SK-N-SH (cell line): ENCODE measurements around the gene RPS26. TPM values are rescaled to one million over a fixed set of nuclear protein-coding genes. Genes with fewer than 3 reads are reported as not detected.

Experiments
- CTCF ChIA-PET: fragments of 300-600, 350-600 bp; formaldehyde crosslinking; extraction: SDS; loops from one replicate; lab custom pipeline; 2021; lab: Yijun Ruan, JAX
- POLR2A ChIA-PET: fragments of 350-600 bp; sonication (Branson Sonifier 250); formaldehyde crosslinking; extraction: SDS; loops from one replicate; lab custom pipeline; 2020; ENCODE audit warnings: antibody characterized with exemption, inconsistent platforms; lab: Yijun Ruan, JAX
- DNase-seq: peaks from one replicate; pipeline ENCODE4 v3.0.0; 2012
- H2AFZ ChIP-seq: fragments of 200-600 bp; sonication (generic); 2 replicates; pipeline ENCODE4 v1.8.1; 2016; ENCODE audit warnings: antibody characterized with exemption, mild to moderate bottlenecking, low read depth
- H3F3A ChIP-seq: fragments of 200-600 bp; sonication (generic); replicated peaks from 2 replicates; pipeline ENCODE3; 2016; ENCODE audit warnings: antibody characterized with exemption, mild to moderate bottlenecking; ENCODE audit not compliant: insufficient read depth
- H3K27ac ChIP-seq, 2 experiments: fragments of 200-500 bp in 1 of 2; fragments of 200-600 bp in 1 of 2; sonication (Bioruptor generic) in 1 of 2; sonication (generic), shearing (Covaris generic) in 1 of 2; 2 replicates each; pipeline versions ENCODE4 v1.5.1 to v1.6.1; 2014 to 2016; ENCODE audit warnings: low read depth in 2 of 2, inconsistent platforms in 1 of 2, low read length in 1 of 2, mild to moderate bottlenecking in 1 of 2, mixed read lengths in 1 of 2
- H3K27me3 ChIP-seq: fragments of 200-600 bp; sonication (generic), shearing (Covaris generic); 2 replicates; pipeline ENCODE4 v1.6.1; 2016; ENCODE audit warnings: mixed run types; ENCODE audit not compliant: insufficient read depth
- H3K36me3 ChIP-seq, 2 experiments: fragments of 200-500 bp in 1 of 2; fragments of 200-600 bp in 1 of 2; sonication (Bioruptor generic) in 1 of 2; sonication (generic) in 1 of 2; replicated peaks in 1 of 2; 2 replicates each; pipeline versions ENCODE3 to v1.5.1; 2014 to 2016; ENCODE audit warnings: low read length in 1 of 2, mild to moderate bottlenecking in 1 of 2; ENCODE audit not compliant: insufficient read depth in 2 of 2, control insufficient read depth in 1 of 2
- H3K4me1 ChIP-seq, 2 experiments: fragments of 200-500 bp in 1 of 2; fragments of 200-600 bp in 1 of 2; sonication (Bioruptor generic) in 1 of 2; sonication (generic), shearing (Covaris generic) in 1 of 2; 2 replicates each; pipeline versions ENCODE4 v1.5.1 to v1.6.1; 2014 to 2016; ENCODE audit warnings: low read depth in 1 of 2, low read length in 1 of 2, mixed run types in 1 of 2; ENCODE audit not compliant: insufficient read depth in 2 of 2, control insufficient read depth in 1 of 2
- H3K4me2 ChIP-seq: fragments of 200-600 bp; sonication (generic), shearing (Covaris generic); 2 replicates; pipeline ENCODE4 v1.6.1; 2017; ENCODE audit warnings: mixed run types
- H3K4me3 ChIP-seq, 2 experiments: fragments of 200-500 bp in 1 of 2; fragments of 200-600 bp in 1 of 2; sonication (Bioruptor generic) in 1 of 2; sonication (generic), shearing (Covaris generic) in 1 of 2; 2 replicates each; pipeline versions ENCODE4 v1.5.1 to v1.8.1; 2014 to 2016; ENCODE audit warnings: low read depth in 2 of 2, inconsistent platforms in 1 of 2, low read length in 1 of 2, mild to moderate bottlenecking in 1 of 2, mixed read lengths in 1 of 2, moderate library complexity in 1 of 2
- H3K79me2 ChIP-seq: fragments of 200-600 bp; sonication (generic); 2 replicates; pipeline ENCODE4 v1.8.1; 2017; ENCODE audit warnings: mild to moderate bottlenecking; ENCODE audit not compliant: insufficient read depth
- H3K9ac ChIP-seq: fragments of 200-600 bp; sonication (generic); 2 replicates; pipeline ENCODE4 v1.6.1; 2017; ENCODE audit warnings: mixed run types
- H3K9me2 ChIP-seq: fragments of 200-600 bp; sonication (generic); 2 replicates; pipeline ENCODE4 v1.6.1; 2017; ENCODE audit warnings: mixed run types
- H3K9me3 ChIP-seq: fragments of 200-600 bp; sonication (generic); 2 replicates; pipeline ENCODE4 v1.6.1; 2017; ENCODE audit warnings: mixed run types, mild to moderate bottlenecking, moderate library complexity
- H4K20me1 ChIP-seq: fragments of 200-600 bp; sonication (generic); 2 replicates; pipeline ENCODE4 v1.6.1; 2017; ENCODE audit warnings: mild to moderate bottlenecking, mixed run types; ENCODE audit not compliant: insufficient read depth
- ELF1 ChIP-seq: IDR thresholded peaks from 2 replicates; pipeline ENCODE4 v1.4.0; 2012
- FOSL2 ChIP-seq: IDR thresholded peaks from 2 replicates; pipeline ENCODE4 v1.4.0; 2012; ENCODE audit warnings: low read depth, mild to moderate bottlenecking, moderate library complexity, borderline replicate concordance
- FOXJ3 ChIP-seq: sonication (generic); formaldehyde crosslinking; IDR thresholded peaks from 2 replicates; pipeline ENCODE4 v1.5.1; 2020; ENCODE audit warnings: mild to moderate bottlenecking, missing genetic modification reagents
- IRF3 ChIP-seq: fragments of 150-350 bp; IDR thresholded peaks from 2 replicates; pipeline ENCODE4 v1.6.1; 2016; ENCODE audit warnings: mild to moderate bottlenecking, low read depth, low read length
- JUND ChIP-seq: IDR thresholded peaks from 2 replicates; pipeline ENCODE4 v1.4.0; 2012
- MEF2A ChIP-seq: IDR thresholded peaks from 2 replicates; pipeline ENCODE4 v1.4.0; 2012; ENCODE audit warnings: low read depth, borderline replicate concordance
- RAD21 ChIP-seq: IDR thresholded peaks from 2 replicates; pipeline ENCODE4 v1.6.1; 2012; ENCODE audit warnings: mild to moderate bottlenecking, low read length
- USF1 ChIP-seq: IDR thresholded peaks from 2 replicates; pipeline ENCODE4 v1.4.0; 2012; ENCODE audit warnings: low read depth, borderline replicate concordance
- WGBS: methylation state at CpG from one replicate; pipeline ENCODE4 v1.1.6; 2017; ENCODE audit warnings: low lambda C conversion rate; 5-methylcytosine and 5-hydroxymethylcytosine counted together
- polyA plus RNA-seq, 3 experiments: library from polyadenylated mRNA; depleted of rRNA; stranded (reverse); fragments of >200 nt; gene quantifications; 2 replicates each; pipeline ENCODE4 v1.2.3, GENCODE V29; 2012

Gene RPS26
- polyA plus RNA-seq, 1 of the 3 experiments (the other 2 are of a cell fraction): 1,500 TPM

GRCh38 chr12:56018356-56018755 is 23.4 kb upstream of the RPS26 start:
- no peak for TF ChIP-seq JUND
- TF ChIP-seq USF1: no peak
- Histone ChIP-seq H3K79me2 (no peaks in the 10 kb centered on the region), H3K9me2 (no peaks in the 10 kb centered on the region), H2AFZ (no peak overlapping the region), H3K27me3 (no peaks in the 10 kb centered on the region), H3K4me2 (no peak overlapping the region), H3F3A (no peaks in the 10 kb centered on the region), H3K9ac (no peak overlapping the region), H3K27ac (no peak overlapping the region), H3K9me3 (no peaks in the 10 kb centered on the region), H3K4me1 (peaks cover 0 to 22% of the 10 kb centered on the region in 2 experiments; a peak in 2 of 4 replicates), H3K36me3 (no peaks in the 10 kb centered on the region), H4K20me1 (no peaks in the 10 kb centered on the region), H3K4me3 (no peak overlapping the region)
- ChIA-PET POLR2A (interaction anchor here (0.9 kb wide), 1 partner anchor 10 kb away, joined by 3 read pairs; no protein-coding TSS in a partner anchor), CTCF (interaction anchor here (1.0 to 5.9 kb wide), 6 partner anchors 10 to 29 kb away, joined by 3 to 30 read pairs (median 4); partner anchors contain the start of gene SUOX)
- DNase-seq: no peak
- WGBS: 100% methylated on average over 1 of the region's 1 CpG

- Histone ChIP-seq H3K4me3 (peak within 1 kb of the TSS; percentile 36 to 54), H3K36me3 (peaks cover 0 to 1% of the 10 kb centered on the region in 2 experiments), H4K20me1 (no peaks in the 10 kb centered on the region), H3K27ac (peak within 1 kb of the TSS in 1 of 2 experiments; percentile 83; a peak in 3 of 4 replicates), H3K9ac (peak within 1 kb of the TSS; percentile 44; the same call in 1 of the 2 replicates), H2AFZ (peak within 1 kb of the TSS; percentile 68; the same call in 1 of the 2 replicates), H3F3A (no peaks in the 10 kb centered on the region), H3K79me2 (no peaks in the 10 kb centered on the region), H3K27me3 (no peaks in the 10 kb centered on the region), H3K9me2 (no peaks in the 10 kb centered on the region), H3K4me2 (peak within 1 kb of the TSS; percentile 69), H3K4me1 (peaks cover 0 to 24% of the 10 kb centered on the region in 2 experiments; a peak in 2 of 4 replicates), H3K9me3 (no peaks in the 10 kb centered on the region)
- ChIA-PET POLR2A (interaction anchor here (1.3 to 2.4 kb wide), 7 partner anchors 14 to 96 kb away, joined by 3 to 9 read pairs (median 6); partner anchors contain the start of genes PA2G4, RAB5B and SUOX), CTCF (interaction anchor here (1.2 to 11.8 kb wide), 5 partner anchors 9 to 282 kb away, joined by 3 to 183 read pairs (median 14); partner anchors contain the start of gene SUOX)
- 33% methylated on average over 3 of the region's 10 CpGs for WGBS
- TF ChIP-seq IRF3 (no peak), RAD21 (no peak), MEF2A (no peak), ELF1 (no peak), FOXJ3 (CRISPR knock-in tag) (no peak), FOSL2 (no peak)
- DNase-seq: peak; percentile 68
Measured at GRCh38 chr12:56020423-56021184, 21.1 kb upstream of the RPS26 start, which contains the start of gene IKZF4. TSS of gene IKZF4 (plus strand) at chr12:56021043. CDS start at chr12:56021494, 451 bp downstream.
